AG04450 (cell line): ENCODE measurements around the gene STK16. TPM values are rescaled to one million over a fixed set of nuclear protein-coding genes. Genes with fewer than 3 reads are reported as not detected.

Source experiments
- CTCF ChIA-PET: fragments of 300-600, 350-600 bp; formaldehyde crosslinking; extraction: SDS; loops from one replicate; lab custom pipeline; 2022; ENCODE audit warnings: antibody characterized with exemption, inconsistent platforms; lab: Charles Lee
- POLR2A ChIA-PET: fragments of 350-600 bp; formaldehyde crosslinking; extraction: SDS; loops from one replicate; lab custom pipeline; 2021; ENCODE audit warnings: antibody characterized with exemption, inconsistent platforms; lab: Yijun Ruan, JAX
- DNase-seq: peaks from one replicate; pipeline ENCODE4 v3.0.0-alpha.2; 2011; ENCODE audit warnings: low read depth, low spot score
- H3K27ac ChIP-seq: one replicate; pipeline ENCODE4 v1.5.1; 2012; ENCODE audit warnings: low read depth, low read length, control low read depth
- H3K27me3 ChIP-seq: one replicate; pipeline ENCODE4 v1.6.0; 2012; ENCODE audit warnings: low read length; ENCODE audit not compliant: control insufficient read depth, insufficient read depth
- H3K4me3 ChIP-seq: 2 replicates; pipeline ENCODE4 v1.5.1; 2011; ENCODE audit warnings: mild to moderate bottlenecking, low read depth, low read length, control low read depth
- H3K9me3 ChIP-seq: 2 replicates; pipeline ENCODE4 v1.5.1; 2012; ENCODE audit warnings: low read length; ENCODE audit not compliant: control insufficient read depth, insufficient read depth
- polyA plus RNA-seq: library from polyadenylated mRNA; depleted of rRNA; stranded (reverse); fragments of >200 nt; gene quantifications from 2 replicates; pipeline ENCODE4 v1.2.3, GENCODE V29; 2011
- TF ChIP-seq, protein P1 (sequence below): IDR thresholded peaks from 2 replicates; pipeline ENCODE4 v1.5.1; 2011; ENCODE audit warnings: low read depth, low read length, control low read depth, inconsistent platforms

STK16 gene
- polyA plus RNA-seq, 1 experiment, result 33.9 TPM

DNA sequence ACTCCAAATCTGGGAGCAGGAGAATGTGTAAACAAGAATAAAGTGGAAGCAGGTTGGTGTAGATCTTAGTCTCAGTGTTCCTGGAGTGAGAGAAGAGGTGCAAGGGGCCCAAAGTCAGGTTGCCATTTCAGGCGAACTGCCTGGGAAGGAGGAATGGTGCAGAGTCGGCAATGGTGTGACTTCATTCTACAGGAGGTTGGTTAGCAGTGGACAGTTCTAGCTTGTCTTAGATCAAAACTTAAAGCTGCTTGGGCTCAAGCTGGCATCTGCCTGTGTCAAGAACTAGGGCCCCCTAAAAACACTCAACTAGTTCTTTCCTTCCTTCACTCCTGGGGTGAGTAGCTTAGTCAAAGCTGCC, 3.5 kb downstream of the STK16 start:
- POLR2A ChIA-PET, result interaction anchor here (0.8 to 1.6 kb wide), 2 partner anchors 30 to 43 kb away, joined by 3 to 9 read pairs; partner anchors contain the start of gene ABCB6

GRCh38 chr2:219249203-219249980, 4.1 kb downstream of the STK16 start:
- ChIA-PET CTCF (interaction anchor here (1.0 to 3.5 kb wide), 6 partner anchors 25 to 78 kb away, joined by 3 to 24 read pairs (median 10); partner anchors contain the start of gene DNAJB2), POLR2A (interaction anchor here (0.6 to 1.6 kb wide), 6 partner anchors 30 to 177 kb away, joined by 3 to 9 read pairs (median 4); partner anchors contain the start of genes ABCB6 and DNAJB2)
- Histone ChIP-seq H3K9me3 (no peaks in the 10 kb centered on the region; the same call in 1 of the 2 replicates), H3K27me3 (peaks cover 4% of the 10 kb centered on the region), H3K27ac (peak overlapping the region; percentile 90), H3K4me3 (no peak overlapping the region)
- DNase-seq, result peak; percentile 39
- TF ChIP-seq, protein P1, sequence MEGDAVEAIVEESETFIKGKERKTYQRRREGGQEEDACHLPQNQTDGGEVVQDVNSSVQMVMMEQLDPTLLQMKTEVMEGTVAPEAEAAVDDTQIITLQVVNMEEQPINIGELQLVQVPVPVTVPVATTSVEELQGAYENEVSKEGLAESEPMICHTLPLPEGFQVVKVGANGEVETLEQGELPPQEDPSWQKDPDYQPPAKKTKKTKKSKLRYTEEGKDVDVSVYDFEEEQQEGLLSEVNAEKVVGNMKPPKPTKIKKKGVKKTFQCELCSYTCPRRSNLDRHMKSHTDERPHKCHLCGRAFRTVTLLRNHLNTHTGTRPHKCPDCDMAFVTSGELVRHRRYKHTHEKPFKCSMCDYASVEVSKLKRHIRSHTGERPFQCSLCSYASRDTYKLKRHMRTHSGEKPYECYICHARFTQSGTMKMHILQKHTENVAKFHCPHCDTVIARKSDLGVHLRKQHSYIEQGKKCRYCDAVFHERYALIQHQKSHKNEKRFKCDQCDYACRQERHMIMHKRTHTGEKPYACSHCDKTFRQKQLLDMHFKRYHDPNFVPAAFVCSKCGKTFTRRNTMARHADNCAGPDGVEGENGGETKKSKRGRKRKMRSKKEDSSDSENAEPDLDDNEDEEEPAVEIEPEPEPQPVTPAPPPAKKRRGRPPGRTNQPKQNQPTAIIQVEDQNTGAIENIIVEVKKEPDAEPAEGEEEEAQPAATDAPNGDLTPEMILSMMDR, result no peak

More for the DNA sequence above, 3.5 kb downstream of the STK16 start:
- CTCF ChIA-PET, result interaction anchor here (1.5 to 3.5 kb wide), 4 partner anchors 25 to 47 kb away, joined by 5 to 24 read pairs (median 15); partner anchors contain the start of gene DNAJB2
- Histone ChIP-seq H3K4me3 (no peak overlapping the region), H3K27me3 (no peaks in the 10 kb centered on the region), H3K27ac (peak overlapping the region; percentile 90), H3K9me3 (no peaks in the 10 kb centered on the region; the same call in 1 of the 2 replicates)
- DNase-seq, result no peak
- TF ChIP-seq, protein P1, result no peak

GRCh38 chr2:219250049-219250781, 4.9 kb downstream of the STK16 start:
- Histone ChIP-seq H3K9me3 (no peaks in the 10 kb centered on the region; the same call in 1 of the 2 replicates), H3K4me3 (no peak overlapping the region), H3K27me3 (peaks cover 6% of the 10 kb centered on the region), H3K27ac (peak overlapping the region; percentile 90)
- TF ChIP-seq, protein P1, result no peak
- ChIA-PET POLR2A (interaction anchor here (0.6 to 1.6 kb wide), 5 partner anchors 29 to 178 kb away, joined by 3 to 9 read pairs (median 5); partner anchors contain the start of genes ABCB6 and DNAJB2), CTCF (interaction anchor here (1.0 to 3.5 kb wide), 6 partner anchors 28 to 79 kb away, joined by 3 to 24 read pairs (median 16); partner anchors contain the start of gene DNAJB2)
- no peak for DNase-seq

- H3K27ac ChIP-seq, result no peak overlapping the region
- DNase-seq, result no peak
- H3K9me3 ChIP-seq, result no peaks in the 10 kb centered on the region
- peaks cover 14% of the 10 kb centered on the region for H3K27me3 ChIP-seq
- TF ChIP-seq, protein P1, result no peak
- POLR2A ChIA-PET, result no interaction called here
- no peak overlapping the region for H3K4me3 ChIP-seq
- CTCF ChIA-PET, result interaction anchor here (0.9 to 3.3 kb wide), 4 partner anchors 26 to 48 kb away, joined by 3 to 19 read pairs (median 14); partner anchors contain the start of gene DNAJB2
Measured at GRCh38 chr2:219251656-219252055, 6.4 kb downstream of the STK16 start.
